Measurements from ENCODE around the gene ZNF25.
"Not testable (repeated sequence)": the region's sequence is repeated elsewhere in the genome, so short reads cannot be mapped to it uniquely, and the experiment has no call there.

Gene ZNF25

DNA sequence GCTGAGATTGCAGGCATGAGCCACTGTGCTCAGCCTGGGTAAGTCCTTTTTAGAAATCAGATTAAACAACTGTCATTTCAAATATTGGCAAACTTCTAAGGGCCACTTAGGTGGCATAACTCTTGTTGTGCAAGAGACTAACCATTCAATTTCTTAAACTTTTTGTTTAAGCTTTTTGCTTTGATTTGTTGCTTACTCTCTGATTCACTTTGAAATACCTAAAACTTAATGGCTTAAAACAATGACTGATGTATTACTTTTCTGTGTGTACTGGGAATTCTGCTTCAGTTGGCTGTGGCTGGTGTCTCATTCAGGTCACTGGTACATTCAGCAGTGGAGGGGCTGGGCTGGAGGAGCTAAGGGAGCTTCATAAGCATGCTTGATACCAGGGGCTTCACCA is 28.9 kb downstream of the ZNF25 start:
- no peaks in the 10 kb centered on the region for H3K27me3 ChIP-seq (ENCODE audit: control insufficient read depth, insufficient read depth, low read length)
- no peak overlapping the region for H3K9ac ChIP-seq (ENCODE audit: low read depth, low read length)
- no peaks in the 10 kb centered on the region for H3K36me3 ChIP-seq (ENCODE audit: control insufficient read depth, insufficient read depth, low read length)
- H3K4me3 ChIP-seq (ENCODE audit: low read depth, low read length), result no peak overlapping the region
- no peaks in the 10 kb centered on the region for H3K4me1 ChIP-seq (ENCODE audit: control insufficient read depth, insufficient read depth, low read length)
- H3K9me3 ChIP-seq (ENCODE audit: control insufficient read depth, insufficient read depth, low read length), result peaks cover 91% of the 10 kb centered on the region
- H3K27ac ChIP-seq (ENCODE audit: low read depth, low read length), result no peak overlapping the region

DNA sequence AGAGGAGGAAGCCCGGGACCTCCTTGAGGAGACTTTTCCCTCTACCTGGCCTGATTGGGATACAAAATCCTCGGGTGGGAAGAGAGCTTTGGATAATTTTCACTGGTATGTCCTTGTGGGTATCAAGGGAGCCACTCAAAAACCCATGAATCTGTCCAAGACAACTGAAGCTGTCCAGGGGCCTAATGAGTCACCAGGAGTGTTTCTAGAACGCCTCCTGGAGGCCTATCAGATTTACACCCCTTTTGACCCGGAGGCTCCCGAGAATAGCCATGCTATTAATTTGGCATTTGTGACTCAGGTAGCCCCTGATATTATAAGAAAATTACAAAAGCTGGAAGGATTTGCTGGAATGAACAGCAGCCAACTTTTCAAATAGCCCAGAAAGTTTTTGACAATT is 38.6 kb downstream of the ZNF25 start:
- Histone ChIP-seq H3K36me3 (ENCODE audit: control insufficient read depth, insufficient read depth, low read length) (no peaks in the 10 kb centered on the region), H3K27me3 (ENCODE audit: control insufficient read depth, insufficient read depth, low read length) (no peaks in the 10 kb centered on the region), H3K4me1 (ENCODE audit: control insufficient read depth, insufficient read depth, low read length) (no peaks in the 10 kb centered on the region), H3K27ac (ENCODE audit: low read depth, low read length) (no peak overlapping the region), H3K4me3 (ENCODE audit: low read depth, low read length) (no peak overlapping the region), H3K9ac (ENCODE audit: low read depth, low read length) (no peak overlapping the region), H3K9me3 (ENCODE audit: control insufficient read depth, insufficient read depth, low read length) (peaks cover 93% of the 10 kb centered on the region)

DNA sequence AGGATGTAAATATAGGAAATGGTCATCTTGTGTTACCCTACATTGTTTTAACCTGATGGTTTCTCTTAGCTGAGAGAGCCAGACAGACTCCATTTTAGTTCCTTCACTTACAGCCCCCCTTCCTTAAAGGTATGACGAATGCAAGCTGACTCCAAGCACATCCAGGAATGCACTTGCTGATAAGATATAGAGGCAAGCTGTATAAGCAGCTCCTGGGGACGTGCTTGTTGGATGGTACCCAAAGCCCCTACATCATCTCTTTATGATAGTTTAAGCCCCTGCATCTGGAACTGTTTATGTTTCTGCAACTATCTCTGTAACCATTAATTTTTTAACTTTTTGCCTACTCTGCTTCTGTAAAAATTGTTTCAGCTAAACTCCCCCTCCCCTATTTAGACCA is 41.7 kb downstream of the ZNF25 start:
- Histone ChIP-seq H3K9me3 (ENCODE audit: control insufficient read depth, insufficient read depth, low read length) (peaks cover 89% of the 10 kb centered on the region), H3K27me3 (ENCODE audit: control insufficient read depth, insufficient read depth, low read length) (no peaks in the 10 kb centered on the region), H3K36me3 (ENCODE audit: control insufficient read depth, insufficient read depth, low read length) (no peaks in the 10 kb centered on the region), H3K4me1 (ENCODE audit: control insufficient read depth, insufficient read depth, low read length) (no peaks in the 10 kb centered on the region), H3K27ac (ENCODE audit: low read depth, low read length) (no peak overlapping the region), H3K4me3 (ENCODE audit: low read depth, low read length) (no peak overlapping the region; the same call in 1 of the 2 replicates), H3K9ac (ENCODE audit: low read depth, low read length) (no peak overlapping the region)

DNA sequence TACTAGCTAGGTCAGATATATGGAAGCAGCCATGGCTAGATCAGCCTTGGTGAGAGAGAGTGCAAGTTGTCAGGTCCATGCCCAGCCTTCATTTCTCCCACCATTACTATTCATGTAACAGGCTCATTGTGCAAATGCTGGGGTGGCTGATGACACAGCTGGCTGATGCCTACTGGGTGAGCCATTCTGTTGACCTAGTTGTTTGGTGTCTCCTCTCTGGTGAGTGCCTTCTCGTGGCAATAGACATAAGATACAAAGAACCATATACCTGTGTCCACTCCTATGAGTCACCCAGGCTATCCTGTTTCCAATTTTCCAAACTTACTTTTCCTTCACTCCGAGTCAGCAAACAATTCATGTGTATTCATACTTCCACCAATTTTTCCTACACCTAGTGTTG is 46.0 kb downstream of the ZNF25 start:
- Histone ChIP-seq H3K4me3 (ENCODE audit: low read depth, low read length) (no peak overlapping the region), H3K4me1 (ENCODE audit: control insufficient read depth, insufficient read depth, low read length) (no peaks in the 10 kb centered on the region), H3K9ac (ENCODE audit: low read depth, low read length) (no peak overlapping the region), H3K9me3 (ENCODE audit: control insufficient read depth, insufficient read depth, low read length) (peaks cover 80% of the 10 kb centered on the region), H3K36me3 (ENCODE audit: control insufficient read depth, insufficient read depth, low read length) (no peaks in the 10 kb centered on the region), H3K27ac (ENCODE audit: low read depth, low read length) (no peak overlapping the region), H3K27me3 (ENCODE audit: control insufficient read depth, insufficient read depth, low read length) (no peaks in the 10 kb centered on the region)

DNA sequence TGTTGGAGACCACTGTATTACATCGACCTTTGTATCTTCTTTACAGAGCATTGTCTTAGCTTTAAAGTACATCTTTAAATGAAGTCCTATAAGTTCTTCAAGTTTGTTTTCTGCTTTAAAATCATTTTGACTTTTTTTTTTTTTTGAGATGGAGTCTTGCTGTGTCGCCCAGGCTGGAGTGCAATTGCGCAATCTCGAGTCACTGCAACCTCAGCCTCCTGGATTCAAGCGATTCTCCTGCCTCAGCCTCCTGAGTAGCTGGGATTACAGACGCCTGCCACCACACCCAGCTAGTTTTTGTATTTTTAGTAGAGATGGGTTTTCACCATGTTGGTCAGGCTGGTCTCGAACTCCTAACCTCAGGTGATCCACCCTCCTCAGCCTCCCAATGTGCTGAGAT is 68.3 kb downstream of the ZNF25 start:
- H3K9ac ChIP-seq (ENCODE audit: low read depth, low read length); H3K4me1 ChIP-seq (ENCODE audit: control insufficient read depth, insufficient read depth, low read length); H3K4me3 ChIP-seq (ENCODE audit: low read depth, low read length); H3K27me3 ChIP-seq (ENCODE audit: control insufficient read depth, insufficient read depth, low read length); H3K36me3 ChIP-seq (ENCODE audit: control insufficient read depth, insufficient read depth, low read length); H3K27ac ChIP-seq (ENCODE audit: low read depth, low read length): not testable (repeated sequence)
- H3K9me3 ChIP-seq (ENCODE audit: control insufficient read depth, insufficient read depth, low read length), result peaks cover 82% of the 10 kb centered on the region

DNA sequence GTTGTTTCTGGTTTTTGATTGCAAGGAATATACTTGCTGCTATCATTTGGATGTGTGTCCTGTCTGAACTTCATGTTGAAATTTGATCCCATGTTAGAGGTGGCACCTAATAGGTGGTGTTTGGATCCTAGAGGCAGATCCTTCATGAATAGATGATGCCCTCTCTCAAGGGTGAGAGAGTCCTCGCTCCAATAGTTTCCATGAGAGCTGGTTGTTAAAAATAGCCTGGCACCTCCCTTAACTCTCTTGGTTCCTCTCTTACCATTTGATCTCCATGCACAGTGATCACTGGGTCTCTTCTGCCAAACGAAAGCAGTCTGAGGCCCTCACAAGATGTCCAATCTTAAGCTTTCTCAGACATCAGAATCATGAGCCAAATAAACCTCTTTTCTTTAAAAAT is 70.1 kb downstream of the ZNF25 start:
- H3K4me3 ChIP-seq (ENCODE audit: low read depth, low read length), result no peak overlapping the region

More for the DNA sequence above, 70.1 kb downstream of the ZNF25 start:
- H3K27ac ChIP-seq (ENCODE audit: low read depth, low read length), result no peak overlapping the region
- no peaks in the 10 kb centered on the region for H3K27me3 ChIP-seq (ENCODE audit: control insufficient read depth, insufficient read depth, low read length)
- no peaks in the 10 kb centered on the region for H3K36me3 ChIP-seq (ENCODE audit: control insufficient read depth, insufficient read depth, low read length)
- H3K4me1 ChIP-seq (ENCODE audit: control insufficient read depth, insufficient read depth, low read length), result no peaks in the 10 kb centered on the region
- H3K9me3 ChIP-seq (ENCODE audit: control insufficient read depth, insufficient read depth, low read length), result peaks cover 70% of the 10 kb centered on the region
- no peak overlapping the region for H3K9ac ChIP-seq (ENCODE audit: low read depth, low read length)

Data from HUES48 (cell line).